Suprapubic skin (tissue), 4 donors: ENCODE measurements around the gene FAM83G. TPM values are rescaled to one million over a fixed set of nuclear protein-coding genes. Genes with fewer than 3 reads are reported as not detected.

Experiments used
- DNase-seq, 2 donors: peaks; one replicate each; pipeline ENCODE4 v3.0.0-alpha.2; 2019; ENCODE audit warnings: low spot score in 2 of 2
- H3K27ac ChIP-seq: fragments of 200-600 bp; sonication (generic); one replicate; pipeline ENCODE4 v1.5.1; 2019
- H3K27me3 ChIP-seq: fragments of 200-600 bp; sonication (generic); one replicate; pipeline ENCODE4 v1.5.1; 2019
- H3K36me3 ChIP-seq: fragments of 200-600 bp; sonication (generic); one replicate; pipeline ENCODE4 v1.5.1; 2019
- H3K4me1 ChIP-seq: fragments of 200-600 bp; sonication (generic); one replicate; pipeline ENCODE4 v1.5.1; 2019
- H3K4me3 ChIP-seq: fragments of 200-600 bp; sonication (generic); one replicate; pipeline ENCODE4 v1.5.1; 2019; ENCODE audit warnings: mild to moderate bottlenecking
- H3K9me3 ChIP-seq: fragments of 200-600 bp; sonication (generic); one replicate; pipeline ENCODE4 v1.5.1; 2019
- EP300 ChIP-seq: sonication (generic); formaldehyde crosslinking; IDR thresholded peaks from one replicate; pipeline ENCODE4 v1.6.1; 2017; ENCODE audit warnings: antibody characterized with exemption
- POLR2A ChIP-seq, 2 donors: fragments of 450-650 bp; IDR thresholded peaks; one replicate each; pipeline ENCODE4 v1.6.1; 2017; ENCODE audit warnings: antibody characterized with exemption in 2 of 2, mild to moderate bottlenecking in 2 of 2, moderate library complexity in 2 of 2
- POLR2AphosphoS5 ChIP-seq, 3 donors: sonication (generic); formaldehyde crosslinking; IDR thresholded peaks; one replicate each; pipeline ENCODE4 v1.6.1; 2017; ENCODE audit warnings: antibody characterized with exemption in 3 of 3
- WGBS: methylation state at CpG from one replicate; pipeline ENCODE4 v1.1.5; 2018; 5-methylcytosine and 5-hydroxymethylcytosine counted together
- total RNA-seq, 4 donors: library from RNA; depleted of rRNA; stranded (reverse); fragments of >200 nt; gene quantifications; one replicate each; pipeline ENCODE4 v1.1.0, GENCODE V29; 2016
- TF ChIP-seq, protein P1 (sequence below), 2 donors: fragments of 200-600 bp in 1 of 2; fragments of 450-650 bp in 1 of 2; sonication (generic) in 1 of 2; IDR thresholded peaks; one replicate each; pipeline ENCODE4 v1.5.1; 2016 to 2019; ENCODE audit warnings: antibody characterized with exemption in 2 of 2, mild to moderate bottlenecking in 1 of 2, moderate library complexity in 1 of 2

The FAM83G gene
- total RNA-seq, 4 donors from 2014 or later, result 205 to 261 (median 210) TPM

DNA sequence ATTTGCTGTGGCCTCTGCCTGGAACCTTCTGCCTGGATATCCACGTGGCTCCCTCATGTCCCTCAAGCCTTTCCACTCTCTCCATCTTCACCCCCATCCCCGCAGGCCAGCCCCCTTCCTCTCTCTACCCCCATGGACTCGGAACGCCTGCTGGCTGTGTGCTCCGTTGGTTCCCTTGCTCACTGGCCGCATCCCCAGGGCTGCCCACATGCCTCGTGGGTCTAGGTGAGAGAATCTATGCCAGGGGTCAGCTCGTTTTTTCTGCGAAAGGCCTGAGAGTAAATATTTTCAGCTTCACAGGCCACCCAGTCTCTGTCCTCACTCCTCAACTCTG lies 40.6 kb downstream of the FAM83G start:
- TF ChIP-seq POLR2AphosphoS5 (IDR thresholded peaks at IDR 0.05) (no peak), POLR2A (IDR thresholded peaks at IDR 0.05) (no peak), EP300 (no peak)
- TF ChIP-seq, protein P1, sequence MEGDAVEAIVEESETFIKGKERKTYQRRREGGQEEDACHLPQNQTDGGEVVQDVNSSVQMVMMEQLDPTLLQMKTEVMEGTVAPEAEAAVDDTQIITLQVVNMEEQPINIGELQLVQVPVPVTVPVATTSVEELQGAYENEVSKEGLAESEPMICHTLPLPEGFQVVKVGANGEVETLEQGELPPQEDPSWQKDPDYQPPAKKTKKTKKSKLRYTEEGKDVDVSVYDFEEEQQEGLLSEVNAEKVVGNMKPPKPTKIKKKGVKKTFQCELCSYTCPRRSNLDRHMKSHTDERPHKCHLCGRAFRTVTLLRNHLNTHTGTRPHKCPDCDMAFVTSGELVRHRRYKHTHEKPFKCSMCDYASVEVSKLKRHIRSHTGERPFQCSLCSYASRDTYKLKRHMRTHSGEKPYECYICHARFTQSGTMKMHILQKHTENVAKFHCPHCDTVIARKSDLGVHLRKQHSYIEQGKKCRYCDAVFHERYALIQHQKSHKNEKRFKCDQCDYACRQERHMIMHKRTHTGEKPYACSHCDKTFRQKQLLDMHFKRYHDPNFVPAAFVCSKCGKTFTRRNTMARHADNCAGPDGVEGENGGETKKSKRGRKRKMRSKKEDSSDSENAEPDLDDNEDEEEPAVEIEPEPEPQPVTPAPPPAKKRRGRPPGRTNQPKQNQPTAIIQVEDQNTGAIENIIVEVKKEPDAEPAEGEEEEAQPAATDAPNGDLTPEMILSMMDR (IDR thresholded peaks at IDR 0.05), result no peak
- no peaks in the 10 kb centered on the region for H3K36me3 ChIP-seq
- WGBS, result 78% methylated on average over 9 of the region's 9 CpGs
- no peak overlapping the region for H3K27ac ChIP-seq
- peaks cover 20% of the 10 kb centered on the region for H3K4me1 ChIP-seq
- H3K9me3 ChIP-seq, result no peaks in the 10 kb centered on the region
- no peaks in the 10 kb centered on the region for H3K27me3 ChIP-seq
- no peak for DNase-seq
- no peak overlapping the region for H3K4me3 ChIP-seq

DNA sequence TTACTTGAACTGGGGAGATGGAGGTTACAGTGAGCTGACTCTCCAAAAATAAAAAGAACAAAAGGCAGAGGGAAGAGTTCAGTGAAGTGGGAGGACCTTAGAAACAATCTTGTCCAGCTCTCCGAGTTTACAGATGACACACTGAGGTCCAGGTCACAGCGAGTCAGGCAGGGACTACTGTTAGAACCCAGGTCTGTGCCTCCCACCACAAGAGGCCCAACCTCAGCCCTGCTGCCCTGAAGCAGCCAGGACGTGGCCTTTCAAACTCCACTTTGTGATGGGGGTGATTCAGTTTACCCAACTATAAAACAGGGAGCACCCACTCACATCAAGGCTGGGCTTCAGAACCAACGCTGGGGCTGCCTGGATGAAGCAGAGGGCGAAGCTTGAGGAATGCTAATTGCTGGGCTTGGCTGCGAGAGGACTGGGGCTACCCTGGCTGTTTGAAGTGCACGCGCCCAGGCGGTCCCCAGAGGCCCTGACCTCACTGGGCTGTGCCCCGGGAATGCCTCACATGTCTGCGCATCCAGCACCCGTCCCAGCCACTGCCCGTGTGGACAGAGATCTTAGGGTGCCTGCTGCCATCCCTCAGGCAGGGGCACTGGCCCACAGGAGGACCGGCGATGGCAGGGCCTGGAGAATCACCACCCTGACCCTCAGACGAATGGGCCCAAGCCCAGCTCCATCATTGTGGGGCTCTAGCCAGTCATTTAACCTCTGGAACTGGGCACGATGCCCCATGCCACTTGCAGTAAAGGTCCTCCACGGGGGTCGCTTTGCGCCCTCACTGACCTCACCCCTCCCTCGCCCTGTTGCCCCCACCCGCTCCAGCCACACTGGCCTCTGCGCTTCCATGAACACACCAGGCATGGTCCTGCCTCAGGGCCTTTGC lies 41.2 kb downstream of the FAM83G start:
- Histone ChIP-seq H3K27me3 (no peaks in the 10 kb centered on the region), H3K36me3 (no peaks in the 10 kb centered on the region), H3K27ac (no peak overlapping the region), H3K4me3 (no peak overlapping the region), H3K9me3 (no peaks in the 10 kb centered on the region), H3K4me1 (peaks cover 14% of the 10 kb centered on the region)
- no peak for DNase-seq
- TF ChIP-seq POLR2A (IDR thresholded peaks at IDR 0.05), result no peak
- TF ChIP-seq, protein P1 (IDR thresholded peaks at IDR 0.05), result no peak
- no peak for TF ChIP-seq POLR2AphosphoS5 (IDR thresholded peaks at IDR 0.05)
- TF ChIP-seq EP300, result no peak
- WGBS, result 74% methylated on average over 17 of the region's 23 CpGs

DNA sequence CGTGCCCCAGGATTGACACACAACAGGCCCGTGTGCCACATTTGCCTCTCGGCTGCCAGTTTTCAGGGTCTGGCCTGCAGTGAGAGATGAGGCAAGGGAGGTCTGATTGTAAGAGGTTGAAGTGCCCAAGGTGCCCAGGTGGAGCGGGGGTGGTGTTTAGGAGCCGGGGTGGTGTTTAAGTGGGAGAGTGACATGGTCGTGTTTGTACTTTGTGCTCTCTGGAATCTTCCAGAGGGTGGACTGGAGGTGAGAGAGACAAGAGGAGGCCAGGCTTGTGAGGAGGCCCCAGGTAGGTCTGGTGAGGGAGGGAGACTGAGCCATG lies 42.1 kb downstream of the FAM83G start:
- H3K27me3 ChIP-seq, result no peaks in the 10 kb centered on the region
- no peak overlapping the region for H3K4me3 ChIP-seq
- no peaks in the 10 kb centered on the region for H3K36me3 ChIP-seq
- no peak for TF ChIP-seq POLR2AphosphoS5 (IDR thresholded peaks at IDR 0.05)
- TF ChIP-seq, protein P1 (IDR thresholded peaks at IDR 0.05), result no peak
- TF ChIP-seq EP300, result no peak
- TF ChIP-seq POLR2A (IDR thresholded peaks at IDR 0.05), result no peak
- H3K27ac ChIP-seq, result no peak overlapping the region
- no peak for DNase-seq
- WGBS, result 78% methylated on average over 6 of the region's 6 CpGs
- H3K4me1 ChIP-seq, result peaks cover 6% of the 10 kb centered on the region
- no peaks in the 10 kb centered on the region for H3K9me3 ChIP-seq

DNA sequence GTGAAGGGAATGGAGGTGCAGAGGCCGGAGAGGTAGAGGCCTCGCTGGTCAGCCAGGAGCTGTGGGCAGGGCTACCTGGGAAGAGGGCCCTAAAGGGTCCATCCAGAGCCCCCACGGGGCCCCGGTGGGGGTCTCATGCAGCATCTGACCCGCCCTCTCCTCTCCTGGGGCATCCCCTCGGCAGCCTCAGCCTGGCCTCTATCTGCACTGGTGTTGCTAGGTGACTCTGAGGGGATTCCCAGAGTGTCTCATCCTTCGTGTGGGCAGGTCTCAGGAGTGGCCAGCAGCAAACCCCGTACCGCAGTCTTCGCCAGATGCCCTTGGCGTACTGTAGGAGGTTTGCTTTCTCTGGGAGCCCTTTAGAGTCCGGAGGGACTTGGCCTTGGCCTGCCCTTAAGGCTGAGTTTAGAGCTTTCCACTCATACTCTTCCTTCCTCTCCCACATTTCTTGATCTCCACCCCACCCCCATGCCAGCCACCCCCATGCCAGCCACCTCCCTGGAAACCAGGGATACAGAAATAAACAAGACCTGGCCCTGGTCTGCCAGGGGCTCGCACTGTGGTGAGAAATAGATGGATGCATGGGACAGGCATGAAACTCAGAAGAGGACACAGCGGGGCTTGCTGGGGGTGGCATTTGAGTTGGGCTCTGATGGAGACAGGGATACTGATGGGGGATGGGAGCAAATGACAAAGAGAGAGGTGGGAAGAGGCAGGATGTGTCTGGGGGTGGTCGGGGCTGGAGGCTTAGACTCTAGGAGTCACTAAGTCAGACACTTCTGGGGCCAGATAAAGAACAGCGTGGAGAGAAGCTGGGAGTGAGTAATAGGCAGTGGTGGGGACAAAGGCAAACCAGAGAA lies 42.7 kb downstream of the FAM83G start:
- DNase-seq, result no peak
- Histone ChIP-seq H3K36me3 (no peaks in the 10 kb centered on the region), H3K4me3 (no peak overlapping the region), H3K27ac (no peak overlapping the region), H3K4me1 (peaks cover under 1% of the 10 kb centered on the region), H3K27me3 (no peaks in the 10 kb centered on the region), H3K9me3 (no peaks in the 10 kb centered on the region)
- WGBS, result 61% methylated on average over 16 of the region's 16 CpGs
- TF ChIP-seq, protein P1 (IDR thresholded peaks at IDR 0.05), result no peak
- TF ChIP-seq POLR2AphosphoS5 (IDR thresholded peaks at IDR 0.05) (no peak), EP300 (no peak), POLR2A (IDR thresholded peaks at IDR 0.05) (no peak)
